Measurements from ENCODE around the gene RTKN. TPM values are rescaled to one million over a fixed set of nuclear protein-coding genes. Genes with fewer than 3 reads are reported as not detected.

RTKN gene
- total and polyA plus RNA-seq, 2 of the 13 experiments (the other 11 are each of a cell fraction or from before 2014, with no cell fraction given): 159 to 166 TPM

GRCh38 chr2:74458132-74458937, 16.6 kb upstream of the RTKN start, which contains the start of gene WBP1 (continued):
- TF ChIP-seq, protein P1, sequence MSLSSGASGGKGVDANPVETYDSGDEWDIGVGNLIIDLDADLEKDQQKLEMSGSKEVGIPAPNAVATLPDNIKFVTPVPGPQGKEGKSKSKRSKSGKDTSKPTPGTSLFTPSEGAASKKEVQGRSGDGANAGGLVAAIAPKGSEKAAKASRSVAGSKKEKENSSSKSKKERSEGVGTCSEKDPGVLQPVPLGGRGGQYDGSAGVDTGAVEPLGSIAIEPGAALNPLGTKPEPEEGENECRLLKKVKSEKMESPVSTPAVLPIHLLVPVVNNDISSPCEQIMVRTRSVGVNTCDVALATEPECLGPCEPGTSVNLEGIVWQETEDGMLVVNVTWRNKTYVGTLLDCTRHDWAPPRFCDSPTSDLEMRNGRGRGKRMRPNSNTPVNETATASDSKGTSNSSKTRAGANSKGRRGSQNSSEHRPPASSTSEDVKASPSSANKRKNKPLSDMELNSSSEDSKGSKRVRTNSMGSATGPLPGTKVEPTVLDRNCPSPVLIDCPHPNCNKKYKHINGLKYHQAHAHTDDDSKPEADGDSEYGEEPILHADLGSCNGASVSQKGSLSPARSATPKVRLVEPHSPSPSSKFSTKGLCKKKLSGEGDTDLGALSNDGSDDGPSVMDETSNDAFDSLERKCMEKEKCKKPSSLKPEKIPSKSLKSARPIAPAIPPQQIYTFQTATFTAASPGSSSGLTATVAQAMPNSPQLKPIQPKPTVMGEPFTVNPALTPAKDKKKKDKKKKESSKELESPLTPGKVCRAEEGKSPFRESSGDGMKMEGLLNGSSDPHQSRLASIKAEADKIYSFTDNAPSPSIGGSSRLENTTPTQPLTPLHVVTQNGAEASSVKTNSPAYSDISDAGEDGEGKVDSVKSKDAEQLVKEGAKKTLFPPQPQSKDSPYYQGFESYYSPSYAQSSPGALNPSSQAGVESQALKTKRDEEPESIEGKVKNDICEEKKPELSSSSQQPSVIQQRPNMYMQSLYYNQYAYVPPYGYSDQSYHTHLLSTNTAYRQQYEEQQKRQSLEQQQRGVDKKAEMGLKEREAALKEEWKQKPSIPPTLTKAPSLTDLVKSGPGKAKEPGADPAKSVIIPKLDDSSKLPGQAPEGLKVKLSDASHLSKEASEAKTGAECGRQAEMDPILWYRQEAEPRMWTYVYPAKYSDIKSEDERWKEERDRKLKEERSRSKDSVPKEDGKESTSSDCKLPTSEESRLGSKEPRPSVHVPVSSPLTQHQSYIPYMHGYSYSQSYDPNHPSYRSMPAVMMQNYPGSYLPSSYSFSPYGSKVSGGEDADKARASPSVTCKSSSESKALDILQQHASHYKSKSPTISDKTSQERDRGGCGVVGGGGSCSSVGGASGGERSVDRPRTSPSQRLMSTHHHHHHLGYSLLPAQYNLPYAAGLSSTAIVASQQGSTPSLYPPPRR (CRISPR knock-in tag; IDR thresholded peaks at IDR 0.05; ENCODE audit: borderline replicate concordance): no peak
- TF ChIP-seq SRSF1 (optimal IDR thresholded peaks at IDR 0.05; ENCODE audit: low read depth, low read length) (peak; percentile 23), ZNF672 (CRISPR knock-in tag; IDR thresholded peaks at IDR 0.05) (no peak), ZBTB4 (CRISPR knock-in tag; IDR thresholded peaks at IDR 0.05; ENCODE audit: borderline replicate concordance) (peak; percentile 86; the same call in 1 of the 2 replicates), ZNF263 (CRISPR knock-in tag; IDR thresholded peaks at IDR 0.05) (no peak), BATF2 (CRISPR knock-in tag; IDR thresholded peaks at IDR 0.05) (no peak), MXD3 (CRISPR knock-in tag; IDR thresholded peaks at IDR 0.05) (0 out of 2 replicates have a peak, but pooled peaks have one; percentile 14), MXD1 (CRISPR knock-in tag; IDR thresholded peaks at IDR 0.05) (no peak), TFDP2 (CRISPR knock-in tag; IDR thresholded peaks at IDR 0.05) (no peak; the same call in 1 of the 2 replicates), MBNL3 (CRISPR knock-in tag; conservative IDR thresholded peaks at IDR 0.05) (no peak), ZNF720 (CRISPR knock-in tag; IDR thresholded peaks at IDR 0.05) (no peak), YY1 (IDR thresholded peaks at IDR 0.05; ENCODE audit: insufficient read depth, insufficient replicate concordance, low read depth, low read length) (peak; percentile 88), ZNF12 (CRISPR knock-in tag; IDR thresholded peaks at IDR 0.05) (no peak), ZSCAN30 (CRISPR knock-in tag; IDR thresholded peaks at IDR 0.05) (no peak), GATAD1 (CRISPR knock-in tag; IDR thresholded peaks at IDR 0.05) (peak; percentile 93), ARHGAP35 (CRISPR knock-in tag; IDR thresholded peaks at IDR 0.05; ENCODE audit: borderline replicate concordance) (no peak)
